Measurements from ENCODE around the gene SCART1.
"Not testable (repeated sequence)": the region's sequence is repeated elsewhere in the genome, so short reads cannot be mapped to it uniquely, and the experiment has no call there.

The SCART1 gene

GRCh38 chr10:133440633-133441285, 13.0 kb upstream of the SCART1 start:
- DNase-seq (ENCODE audit: low spot score): peak; percentile 58
- Histone ChIP-seq H3K27ac (no peak overlapping the region), H3K4me3 (no peak overlapping the region)
- TF ChIP-seq, protein P1, sequence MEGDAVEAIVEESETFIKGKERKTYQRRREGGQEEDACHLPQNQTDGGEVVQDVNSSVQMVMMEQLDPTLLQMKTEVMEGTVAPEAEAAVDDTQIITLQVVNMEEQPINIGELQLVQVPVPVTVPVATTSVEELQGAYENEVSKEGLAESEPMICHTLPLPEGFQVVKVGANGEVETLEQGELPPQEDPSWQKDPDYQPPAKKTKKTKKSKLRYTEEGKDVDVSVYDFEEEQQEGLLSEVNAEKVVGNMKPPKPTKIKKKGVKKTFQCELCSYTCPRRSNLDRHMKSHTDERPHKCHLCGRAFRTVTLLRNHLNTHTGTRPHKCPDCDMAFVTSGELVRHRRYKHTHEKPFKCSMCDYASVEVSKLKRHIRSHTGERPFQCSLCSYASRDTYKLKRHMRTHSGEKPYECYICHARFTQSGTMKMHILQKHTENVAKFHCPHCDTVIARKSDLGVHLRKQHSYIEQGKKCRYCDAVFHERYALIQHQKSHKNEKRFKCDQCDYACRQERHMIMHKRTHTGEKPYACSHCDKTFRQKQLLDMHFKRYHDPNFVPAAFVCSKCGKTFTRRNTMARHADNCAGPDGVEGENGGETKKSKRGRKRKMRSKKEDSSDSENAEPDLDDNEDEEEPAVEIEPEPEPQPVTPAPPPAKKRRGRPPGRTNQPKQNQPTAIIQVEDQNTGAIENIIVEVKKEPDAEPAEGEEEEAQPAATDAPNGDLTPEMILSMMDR (IDR thresholded peaks at IDR 0.05): no peak

GRCh38 chr10:133441356-133441755, 12.4 kb upstream of the SCART1 start:
- H3K27ac ChIP-seq; H3K4me3 ChIP-seq; DNase-seq (ENCODE audit: low spot score): not testable (repeated sequence)

DNA sequence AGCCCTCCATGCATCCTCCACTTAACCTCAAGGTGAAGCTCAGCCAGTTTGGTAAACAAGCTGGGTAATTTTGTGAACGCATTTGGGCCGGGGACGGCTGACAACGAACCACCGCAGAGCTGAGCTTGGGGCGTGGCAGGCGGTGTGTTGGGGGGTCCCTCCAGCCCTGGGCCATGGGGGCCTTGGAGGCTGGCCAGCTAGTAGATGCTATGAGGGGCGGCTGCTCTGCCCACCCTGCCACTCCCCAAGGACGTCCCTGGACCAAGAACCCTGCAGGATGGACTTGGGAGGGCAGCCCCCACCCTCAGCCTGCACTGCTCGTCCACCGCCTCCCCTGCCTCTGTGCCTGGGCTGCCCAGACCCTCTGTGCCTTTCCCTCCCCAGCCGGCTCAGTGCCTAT, 12.0 kb upstream of the SCART1 start:
- no peak overlapping the region for H3K4me3 ChIP-seq
- TF ChIP-seq, protein P1 (IDR thresholded peaks at IDR 0.05): no peak
- DNase-seq (ENCODE audit: low spot score): peak; percentile 65
- H3K27ac ChIP-seq: no peak overlapping the region

- DNase-seq (ENCODE audit: low spot score): peak; percentile 60
- TF ChIP-seq, protein P1 (IDR thresholded peaks at IDR 0.05): no peak
- H3K4me3 ChIP-seq: no peak overlapping the region
- H3K27ac ChIP-seq: no peak overlapping the region
These were observed 11.4 kb upstream of the SCART1 start for GRCh38 chr10:133442191-133442966.

DNA sequence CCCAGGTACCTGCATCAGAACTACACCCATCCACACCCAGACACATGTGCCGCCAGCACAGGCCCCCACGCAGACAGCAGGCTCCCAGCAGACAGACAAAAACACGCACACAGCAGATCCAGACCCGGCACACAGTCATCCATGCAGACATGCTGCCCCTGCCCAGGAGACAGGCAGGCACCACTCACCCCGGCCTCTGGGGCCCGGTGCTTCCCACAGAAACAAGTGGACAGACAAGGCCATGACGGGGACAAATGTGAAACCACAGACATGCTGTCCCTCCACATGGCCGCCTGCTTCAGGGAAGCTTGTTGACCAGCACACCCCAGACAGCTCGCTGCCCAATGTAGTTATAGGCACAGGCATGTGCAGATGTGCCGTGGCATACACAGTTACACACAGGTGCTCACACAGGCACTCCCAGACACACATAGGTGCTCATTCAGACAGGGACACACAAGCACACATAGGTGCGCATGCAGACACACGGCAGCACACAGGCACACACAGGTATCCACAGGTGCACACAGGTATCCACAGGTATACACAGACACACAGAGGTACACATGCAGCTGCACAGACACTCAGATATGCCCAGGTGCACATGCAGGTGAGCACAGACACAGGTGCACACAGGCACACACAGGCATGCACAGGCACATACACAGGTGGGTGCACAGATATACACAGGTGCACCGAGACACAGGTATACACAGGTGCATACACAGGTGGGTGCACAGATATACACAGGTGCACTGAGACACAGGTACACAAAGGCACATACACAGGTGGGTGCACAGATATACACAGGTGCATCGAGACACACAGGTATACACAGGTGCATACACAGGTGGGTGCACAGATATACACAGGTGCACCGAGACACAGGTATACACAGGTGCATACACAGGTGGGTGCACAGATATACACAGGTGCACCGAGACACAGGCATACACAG, 10.5 kb upstream of the SCART1 start:
- H3K27ac ChIP-seq: no peak overlapping the region
- TF ChIP-seq, protein P1 (IDR thresholded peaks at IDR 0.05): no peak
- no peak overlapping the region for H3K4me3 ChIP-seq
- peak; percentile 54 for DNase-seq (ENCODE audit: low spot score)

DNA sequence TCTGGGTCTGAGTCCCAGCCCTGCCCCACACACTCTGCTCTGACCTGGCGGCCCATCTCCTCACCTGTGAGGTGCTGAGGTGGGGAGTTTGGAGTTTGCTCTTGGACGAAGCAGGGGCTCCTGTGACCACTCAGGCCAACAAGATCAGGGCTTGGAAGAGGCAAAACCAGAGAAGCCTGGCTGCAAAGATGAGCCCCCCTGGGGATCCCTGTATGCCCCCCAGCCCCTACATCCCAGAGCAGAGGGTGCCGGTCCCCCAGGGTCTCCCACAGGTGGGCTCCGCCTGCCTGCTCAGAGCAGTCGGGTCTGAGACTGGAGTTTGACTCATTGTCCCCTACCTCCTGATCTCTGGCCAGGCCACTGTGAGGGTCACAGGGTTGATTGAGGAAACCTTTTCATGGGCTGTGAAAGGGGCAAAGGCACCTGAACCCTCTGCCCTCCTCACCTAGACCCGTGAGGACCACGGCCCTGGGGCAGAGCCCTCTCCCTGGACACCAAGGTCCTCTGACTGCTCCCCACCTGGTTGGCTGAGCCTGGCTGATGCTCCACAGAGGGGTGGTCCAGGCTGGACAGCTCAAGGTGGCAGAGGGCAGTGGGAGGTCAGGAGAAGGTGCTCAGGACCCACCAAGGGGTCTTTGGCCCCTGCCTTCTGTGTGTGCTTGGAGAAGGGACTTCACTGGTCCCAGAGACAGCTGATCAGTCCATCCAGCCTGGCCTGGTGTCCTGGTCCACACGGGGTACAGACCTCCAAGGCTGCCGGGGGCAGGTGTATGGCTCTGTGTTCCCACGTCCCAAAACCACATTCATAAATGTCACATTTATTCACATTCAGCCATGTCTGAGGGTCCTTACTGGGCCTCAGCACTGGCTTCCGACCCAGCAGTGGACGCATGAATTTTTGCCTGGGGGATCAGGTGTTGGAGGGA, 9.1 kb upstream of the SCART1 start:
- Histone ChIP-seq H3K4me3 (no peak overlapping the region), H3K27ac (no peak overlapping the region)
- TF ChIP-seq, protein P1 (IDR thresholded peaks at IDR 0.05): no peak
- DNase-seq (ENCODE audit: low spot score): peak; percentile 52
